Neuronal stem cell (in vitro differentiated cells): Measurements from ENCODE around the gene PRKN.
"Not testable (repeated sequence)": the region's sequence is repeated elsewhere in the genome, so short reads cannot be mapped to it uniquely, and the experiment has no call there.

ENCODE experiments used
- DNase-seq: peaks from one replicate; pipeline ENCODE4 v3.0.0-alpha.2; 2013; ENCODE audit warnings: low spot score
- H2AFZ ChIP-seq: one replicate; pipeline ENCODE4 v1.6.1; 2013; ENCODE audit warnings: mild to moderate bottlenecking, low read length, inconsistent platforms
- H2AK5ac ChIP-seq: 2 replicates; pipeline ENCODE4 v1.6.1; 2013; ENCODE audit warnings: low read depth, mild to moderate bottlenecking, inconsistent platforms, low read length, moderate library complexity, mixed read lengths
- H2BK120ac ChIP-seq: 2 replicates; pipeline ENCODE4 v1.6.1; 2013; ENCODE audit warnings: low read depth, mild to moderate bottlenecking, inconsistent platforms, low read length, moderate library complexity, mixed read lengths
- H2BK12ac ChIP-seq: one replicate; pipeline ENCODE4 v1.6.1; 2013; ENCODE audit warnings: low read length, inconsistent platforms
- H2BK15ac ChIP-seq: 2 replicates; pipeline ENCODE4 v1.6.1; 2013; ENCODE audit warnings: mild to moderate bottlenecking, low read length, inconsistent platforms, mixed read lengths
- H2BK5ac ChIP-seq: one replicate; pipeline ENCODE4 v1.6.1; 2013; ENCODE audit warnings: inconsistent platforms, mild to moderate bottlenecking, low read length, moderate library complexity
- H3K14ac ChIP-seq: one replicate; pipeline ENCODE4 v1.6.1; 2013; ENCODE audit warnings: low read length, inconsistent platforms
- H3K18ac ChIP-seq: 2 replicates; pipeline ENCODE4 v1.6.1; 2013; ENCODE audit warnings: low read length, inconsistent platforms
- H3K23ac ChIP-seq: 2 replicates; pipeline ENCODE4 v1.6.1; 2013; ENCODE audit warnings: low read depth, mild to moderate bottlenecking, mixed read lengths, low read length, inconsistent platforms; ENCODE audit not compliant: poor library complexity
- H3K27ac ChIP-seq: replicated peaks from 3 replicates; pipeline ENCODE4 v1.5.1; 2013; ENCODE audit warnings: low read length, inconsistent platforms
- H3K27me3 ChIP-seq, 3 experiments: 2 replicates each; pipeline ENCODE4 v1.6.1; 2013; ENCODE audit warnings: low read length in 3 of 3, mild to moderate bottlenecking in 2 of 3, inconsistent platforms in 1 of 3, low read depth in 1 of 3, mixed read lengths in 1 of 3, moderate library complexity in 1 of 3; ENCODE audit not compliant: control insufficient read depth in 3 of 3, insufficient read depth in 3 of 3
- H3K36me3 ChIP-seq, 2 donors: replicated peaks in 1 of 2; 2 replicates each; pipeline ENCODE4 v1.6.1; 2013; ENCODE audit warnings: low read length in 2 of 2; ENCODE audit not compliant: control insufficient read depth in 2 of 2, insufficient read depth in 2 of 2
- H3K4ac ChIP-seq: 2 replicates; pipeline ENCODE4 v1.6.1; 2013; ENCODE audit warnings: inconsistent platforms, mild to moderate bottlenecking, low read length, moderate library complexity
- H3K4me1 ChIP-seq, 2 donors: 1 replicate in 1 of 2; 2 replicates in 1 of 2; pipeline ENCODE4 v1.6.1; 2013; ENCODE audit warnings: low read length in 2 of 2, low read depth in 1 of 2; ENCODE audit not compliant: control insufficient read depth in 2 of 2, insufficient read depth in 1 of 2
- H3K4me2 ChIP-seq: one replicate; pipeline ENCODE4 v1.6.1; 2013; ENCODE audit warnings: mild to moderate bottlenecking, low read length, inconsistent platforms; ENCODE audit not compliant: insufficient read depth, poor library complexity, severe bottlenecking
- H3K4me3 ChIP-seq, 2 donors: 2 replicates each; pipeline ENCODE4 v1.5.1; 2013; ENCODE audit warnings: low read length in 2 of 2, mild to moderate bottlenecking in 2 of 2, inconsistent platforms in 1 of 2, moderate library complexity in 1 of 2
- H3K79me1 ChIP-seq: one replicate; pipeline ENCODE4 v1.6.1; 2013; ENCODE audit warnings: low read depth, mild to moderate bottlenecking, inconsistent platforms, low read length, moderate library complexity
- H3K9ac ChIP-seq: one replicate; pipeline ENCODE4 v1.6.1; 2013; ENCODE audit warnings: mild to moderate bottlenecking, low read depth, low read length, inconsistent platforms; ENCODE audit not compliant: poor library complexity
- H3K9me3 ChIP-seq, 2 donors: replicated peaks in 1 of 2; 2 replicates each; pipeline versions ENCODE3 to v1.6.1; 2013; ENCODE audit warnings: low read length in 2 of 2, mild to moderate bottlenecking in 2 of 2, inconsistent platforms in 1 of 2, low read depth in 1 of 2, mixed read lengths in 1 of 2, moderate library complexity in 1 of 2; ENCODE audit not compliant: control insufficient read depth in 2 of 2, insufficient read depth in 1 of 2
- H4K8ac ChIP-seq: one replicate; pipeline ENCODE4 v1.6.1; 2013; ENCODE audit warnings: low read depth, mild to moderate bottlenecking, inconsistent platforms, low read length, moderate library complexity
- H4K91ac ChIP-seq: one replicate; pipeline ENCODE4 v1.6.1; 2013; ENCODE audit warnings: low read length, low read depth, mild to moderate bottlenecking, inconsistent platforms; ENCODE audit not compliant: poor library complexity
- WGBS, 2 donors: extraction: QIAGEN DNeasy Blood & Tissue Kit; methylation state at CpG; one replicate each; pipeline ENCODE4 v1.1.7; 2013; ENCODE audit warnings: missing lambda C conversion rate in 2 of 2, mixed read lengths in 1 of 2; ENCODE audit not compliant: insufficient read length in 2 of 2, insufficient replicate concordance in 1 of 2; ENCODE audit errors: extremely low coverage in 2 of 2; 5-methylcytosine and 5-hydroxymethylcytosine counted together

PRKN gene

GRCh38 chr6:162680367-162680766 lies 47.2 kb downstream of the PRKN start:
- Histone ChIP-seq H3K36me3 (no peaks in the 10 kb centered on the region), H3K27me3 (no peaks in the 10 kb centered on the region), H3K4me3 (no peak overlapping the region), H3K14ac (no peak overlapping the region), H2BK120ac (no peak overlapping the region), H2BK15ac (no peak overlapping the region), H3K9ac (no peak overlapping the region), H3K23ac (no peak overlapping the region), H2BK5ac (no peak overlapping the region), H3K79me1 (no peaks in the 10 kb centered on the region), H3K18ac (no peak overlapping the region), H3K27ac (no peak overlapping the region), H3K4me1 (peaks cover 0 to 3% of the 10 kb centered on the region in 2 donors), H3K4me2 (no peak overlapping the region), H3K9me3 (no peaks in the 10 kb centered on the region), H2AFZ (no peak overlapping the region), H2BK12ac (no peak overlapping the region), H2AK5ac (no peak overlapping the region), H3K4ac (no peak overlapping the region), H4K91ac (no peak overlapping the region), H4K8ac (no peak overlapping the region)
- DNase-seq = no peak

GRCh38 chr6:162679681-162680080 lies 47.9 kb downstream of the PRKN start:
- Histone ChIP-seq H3K23ac (no peak overlapping the region), H3K4me3 (no peak overlapping the region), H3K4me2 (no peak overlapping the region), H4K8ac (no peak overlapping the region), H3K36me3 (no peaks in the 10 kb centered on the region), H3K14ac (no peak overlapping the region), H3K4ac (no peak overlapping the region), H2BK5ac (no peak overlapping the region), H3K9ac (no peak overlapping the region), H2BK120ac (no peak overlapping the region), H2AK5ac (no peak overlapping the region), H2BK12ac (no peak overlapping the region), H3K27me3 (no peaks in the 10 kb centered on the region), H3K18ac (no peak overlapping the region), H2AFZ (no peak overlapping the region), H4K91ac (no peak overlapping the region), H3K27ac (no peak overlapping the region), H3K9me3 (no peaks in the 10 kb centered on the region), H3K79me1 (no peaks in the 10 kb centered on the region), H2BK15ac (no peak overlapping the region), H3K4me1 (peaks cover 0 to 3% of the 10 kb centered on the region in 2 donors)
- no CpG with 5 or more reads among the region's 1 CpG for WGBS, 2 donors
- DNase-seq = no peak

GRCh38 chr6:162678896-162679295 lies 48.7 kb downstream of the PRKN start:
- not testable (repeated sequence) for H4K91ac ChIP-seq, H2AFZ ChIP-seq, H2BK120ac ChIP-seq, H3K4ac ChIP-seq, DNase-seq, H2BK15ac ChIP-seq, H3K79me1 ChIP-seq, H3K14ac ChIP-seq, H3K27ac ChIP-seq, H3K4me3 ChIP-seq, H3K27me3 ChIP-seq, H3K4me1 ChIP-seq, H3K4me2 ChIP-seq, H3K18ac ChIP-seq, H3K9me3 ChIP-seq, H2BK12ac ChIP-seq, H2BK5ac ChIP-seq, H3K9ac ChIP-seq, H2AK5ac ChIP-seq, H3K23ac ChIP-seq, H4K8ac ChIP-seq, H3K36me3 ChIP-seq
- WGBS, 2 donors = no CpG with 5 or more reads among the region's 7 CpGs

- no peak overlapping the region for H3K23ac ChIP-seq
- H2AFZ ChIP-seq = no peak overlapping the region
- no peak overlapping the region for H3K4ac ChIP-seq
- no peak overlapping the region for H3K9ac ChIP-seq
- H3K27ac ChIP-seq = no peak overlapping the region
- H4K8ac ChIP-seq = no peak overlapping the region
- H3K36me3 ChIP-seq = no peaks in the 10 kb centered on the region
- no peaks in the 10 kb centered on the region for H3K9me3 ChIP-seq
- no peaks in the 10 kb centered on the region for H3K27me3 ChIP-seq
- H3K14ac ChIP-seq = no peak overlapping the region
- H3K4me3 ChIP-seq = no peak overlapping the region
- H2BK120ac ChIP-seq = no peak overlapping the region
- no peak overlapping the region for H2BK5ac ChIP-seq
- H2BK15ac ChIP-seq = no peak overlapping the region
- no peak overlapping the region for H2AK5ac ChIP-seq
- no peak for DNase-seq
- no peak overlapping the region for H4K91ac ChIP-seq
- no peaks in the 10 kb centered on the region for H3K79me1 ChIP-seq
- no peak overlapping the region for H2BK12ac ChIP-seq
- no peak overlapping the region for H3K18ac ChIP-seq
- H3K4me1 ChIP-seq = peaks cover 2 to 3% of the 10 kb centered on the region in 2 donors
- H3K4me2 ChIP-seq = no peak overlapping the region
These were observed 52.1 kb downstream of the PRKN start for GRCh38 chr6:162675503-162675902.
